Dermis blood vessel endothelial cell (primary cell): ENCODE data around the gene SPEM3. TPM values are rescaled to one million over a fixed set of nuclear protein-coding genes. Genes with fewer than 3 reads are reported as not detected.
A peak's percentile ranks its signal among the peaks of the same experiment; 100 is the strongest.
"Not testable (repeated sequence)": the region's sequence is repeated elsewhere in the genome, so short reads cannot be mapped to it uniquely, and the experiment has no call there.

ENCODE experiments used
- DNase-seq: peaks from one replicate; pipeline ENCODE4 v3.0.0; 2010
- total RNA-seq: library from RNA; depleted of rRNA; stranded (reverse); fragments of >200 nt; gene quantifications from 2 replicates; pipeline ENCODE4 v1.2.3, GENCODE V29; 2014

Gene SPEM3
- total RNA-seq, 1 donor from 2014 or later: not detected

DNA sequence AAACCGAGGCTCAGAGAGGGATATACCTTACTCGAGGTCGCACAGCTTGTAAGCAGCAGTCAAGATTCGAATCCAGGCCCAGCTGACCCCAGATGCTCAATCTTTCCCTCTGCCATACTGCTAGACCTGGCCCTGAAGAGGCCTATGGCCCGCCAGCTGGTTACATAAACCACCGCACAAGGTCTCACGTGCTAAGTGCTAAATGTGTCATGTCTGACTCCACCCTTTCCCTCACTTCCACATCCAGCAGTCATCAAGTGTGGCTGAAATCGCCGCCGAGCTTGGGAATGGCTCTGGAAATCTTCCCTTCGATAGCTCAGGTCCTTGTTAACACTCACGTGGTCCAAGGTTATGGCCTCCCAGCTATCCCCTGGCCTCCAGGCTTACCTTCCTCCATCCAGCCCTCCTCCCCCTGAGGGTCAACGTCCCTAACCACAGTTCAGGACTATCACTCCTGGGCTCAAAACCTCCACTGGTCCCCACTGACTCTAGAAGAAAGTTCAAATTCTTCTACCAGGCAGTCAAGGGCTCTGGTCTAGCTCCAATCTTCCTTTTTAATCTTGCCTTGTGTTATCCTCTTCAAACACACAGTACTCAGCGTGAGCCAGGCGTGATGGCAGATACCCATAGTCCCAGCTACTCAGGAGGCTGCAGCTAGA, 47.2 kb downstream of the SPEM3 start:
- peak; percentile 55 for DNase-seq

DNA sequence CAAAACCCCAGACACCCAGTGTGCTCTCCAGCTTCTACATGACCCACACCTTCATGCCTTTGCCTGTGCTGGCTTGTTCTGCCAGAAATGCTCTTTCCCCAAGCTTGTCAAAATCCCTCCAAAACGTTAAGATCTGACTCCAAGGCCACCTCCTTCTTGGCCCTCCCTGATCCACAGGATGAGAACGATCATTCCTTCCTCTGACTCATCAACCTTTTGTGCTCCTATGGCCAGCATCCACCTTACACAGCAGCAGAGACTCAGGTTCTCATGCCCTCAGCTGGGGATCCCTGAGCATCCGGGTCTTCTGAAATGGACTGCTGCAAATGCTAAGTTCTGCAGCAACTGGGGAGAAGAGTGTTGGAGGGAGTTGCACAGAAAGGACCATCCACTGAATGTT, 47.8 kb downstream of the SPEM3 start:
- peak; percentile 72 for DNase-seq

DNA sequence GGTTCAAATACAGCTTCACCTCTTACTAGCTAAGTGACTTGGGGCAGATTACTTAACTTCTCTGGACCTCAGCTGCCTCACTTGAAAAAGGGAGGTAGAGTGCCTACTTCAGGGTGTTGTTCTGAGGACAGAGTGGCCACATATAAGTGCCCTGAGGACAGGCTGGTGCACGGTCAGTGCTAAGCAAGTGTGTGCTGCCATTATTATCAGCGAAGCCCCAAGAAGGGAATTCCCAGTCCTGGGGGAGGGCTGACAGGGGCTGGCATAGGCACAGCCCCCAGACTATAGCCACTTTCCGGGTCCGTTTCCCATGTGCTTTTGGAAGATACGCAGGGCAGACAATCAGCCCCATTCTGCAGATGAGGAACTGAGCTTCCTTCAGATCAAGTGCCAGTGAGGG, 48.3 kb downstream of the SPEM3 start:
- no peak for DNase-seq

DNA sequence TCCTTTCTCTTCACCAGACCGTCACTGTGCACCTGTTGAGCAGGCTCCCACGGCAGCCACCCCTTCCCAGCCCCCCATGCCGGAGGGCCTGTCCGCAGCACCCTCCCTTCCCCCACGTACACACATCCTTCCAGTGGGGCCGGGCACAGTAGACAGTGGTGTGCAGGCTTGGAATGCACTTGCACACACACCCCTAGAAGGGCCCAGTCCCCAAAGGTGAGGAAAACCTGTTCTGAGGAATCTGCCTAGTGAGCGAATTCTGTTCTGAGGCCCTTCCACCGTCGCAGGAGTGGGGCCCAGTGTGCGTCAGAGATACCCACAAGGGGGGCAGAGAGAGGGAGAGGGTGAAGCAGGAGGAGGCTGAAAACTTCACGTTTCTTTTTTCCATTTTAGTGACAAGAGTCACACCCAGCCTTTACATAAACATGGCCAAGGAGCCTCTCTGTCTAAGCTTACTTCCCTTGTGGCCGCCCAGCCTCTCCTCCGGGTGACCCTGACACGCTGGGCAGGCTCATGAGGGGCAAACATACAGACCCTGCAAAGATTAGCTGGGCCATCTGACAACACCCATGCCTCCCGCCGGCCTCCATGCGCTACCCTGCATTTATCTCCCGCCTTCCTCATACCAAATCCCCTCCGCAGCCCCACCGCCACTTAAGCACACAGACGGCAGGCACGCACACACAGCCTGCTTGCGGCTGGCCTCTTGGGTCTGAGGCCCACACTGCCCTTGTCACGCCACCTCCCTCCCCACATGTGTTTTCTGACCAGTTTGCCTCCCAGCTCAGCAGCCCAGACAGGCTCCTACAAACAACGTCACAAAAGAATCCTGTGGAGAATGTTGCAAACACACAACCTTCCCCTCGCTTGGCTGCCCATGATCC, 49.0 kb downstream of the SPEM3 start:
- DNase-seq: peak; percentile 35

DNA sequence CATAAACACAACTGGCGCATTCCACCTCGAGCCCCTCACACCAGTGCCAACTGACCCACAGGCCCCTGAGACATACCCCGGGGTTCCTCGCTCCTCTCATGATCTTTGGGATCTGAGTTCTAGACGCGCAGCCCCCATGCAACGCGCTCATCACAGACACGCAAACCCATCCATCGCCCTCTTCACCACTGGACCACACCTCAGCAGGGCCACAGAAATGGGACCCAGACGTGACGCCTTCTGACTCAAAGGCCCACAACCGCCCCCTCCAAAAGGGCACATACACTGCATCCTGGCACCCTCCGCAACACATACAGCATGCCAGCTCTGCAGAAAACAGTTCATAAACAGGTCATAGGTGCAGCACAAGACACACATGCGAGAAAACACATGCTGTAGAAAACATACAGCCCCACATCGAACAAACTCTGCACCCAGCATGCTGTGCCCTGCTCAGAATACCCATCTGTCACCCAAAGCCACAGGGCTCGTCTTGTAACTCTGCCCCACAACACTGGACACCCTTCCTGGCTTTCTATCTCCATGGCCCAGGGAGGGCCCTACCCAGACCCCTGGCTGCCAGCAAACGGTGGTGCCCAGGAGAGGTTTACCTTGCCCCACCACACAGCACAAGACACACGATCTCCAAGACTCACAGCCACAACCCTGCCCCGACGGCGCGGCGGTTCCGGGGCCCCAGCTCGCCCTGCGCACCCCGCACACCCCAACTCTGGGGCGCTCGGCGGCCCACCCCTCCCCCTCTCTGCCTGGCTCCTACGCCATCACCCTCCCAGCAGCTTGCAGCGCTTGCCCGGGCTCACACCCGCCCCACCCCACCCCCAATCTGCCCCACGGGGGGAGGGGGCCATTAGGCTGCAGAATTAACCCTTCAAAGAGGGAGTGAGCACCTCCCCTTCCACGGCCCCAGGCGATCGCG, 49.9 kb downstream of the SPEM3 start:
- DNase-seq: peak; percentile 33

DNA sequence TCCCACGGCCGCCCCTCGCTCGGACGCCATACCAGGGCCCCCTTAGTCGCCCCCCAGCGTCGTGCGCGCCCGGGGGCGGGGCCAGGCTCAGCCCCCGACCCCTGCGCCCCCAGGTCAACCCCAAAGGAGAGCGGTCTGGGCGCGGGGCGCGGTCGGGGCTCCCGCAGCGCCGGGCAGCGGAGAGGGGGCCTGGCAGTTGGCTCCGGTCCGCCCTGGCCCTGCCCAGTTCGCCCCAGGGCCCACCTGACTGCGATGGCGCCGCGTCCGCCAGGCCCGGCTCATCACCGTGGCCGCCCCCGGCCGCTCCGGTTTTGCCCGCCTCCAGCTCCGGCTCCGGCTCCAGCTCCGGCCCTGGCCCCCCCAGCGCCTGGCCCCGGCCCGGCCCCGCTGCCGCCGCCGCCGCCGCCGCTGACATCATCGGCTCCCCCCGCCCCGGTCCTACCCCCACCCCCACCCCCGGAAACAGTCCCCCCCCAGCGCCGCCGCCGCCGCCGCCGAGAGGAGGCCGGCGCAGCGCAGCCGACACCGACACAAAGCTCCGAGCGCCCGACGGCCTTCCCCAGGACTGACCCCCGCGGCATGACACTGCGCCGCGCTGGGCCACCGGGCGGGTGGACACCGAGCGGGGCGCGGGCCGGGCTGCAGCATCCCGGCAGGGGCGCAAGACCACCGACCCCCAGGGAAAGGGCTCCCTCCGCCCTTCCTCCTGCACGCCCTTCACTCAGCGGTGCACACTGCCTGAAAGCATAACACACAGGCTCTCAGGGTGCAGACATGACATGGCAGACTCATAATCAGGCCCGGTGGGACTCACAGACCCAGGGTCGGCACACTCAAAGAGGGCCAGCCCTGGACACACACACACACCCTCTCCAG, 50.8 kb downstream of the SPEM3 start, which contains the start of gene ZBTB4:
Gene ZBTB4, minus strand, starts transcription at position 419 of the 876 bp plus-strand sequence. CDS start 12,830 bp downstream, outside the sequence.
- DNase-seq: peak; percentile 63

DNA sequence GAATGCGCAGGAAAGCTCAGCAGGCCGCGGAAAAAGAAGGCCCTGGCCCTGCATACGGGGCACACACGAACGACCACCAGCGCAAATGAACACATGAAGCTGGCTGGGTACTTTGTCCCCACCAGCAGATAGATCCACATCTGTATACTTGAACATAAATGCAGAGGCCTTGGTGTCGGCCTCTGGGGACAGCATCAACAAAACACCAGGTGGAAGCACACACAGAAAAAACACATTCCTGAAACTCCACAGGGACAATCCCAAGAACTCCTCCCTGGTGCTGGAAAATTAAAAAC, 51.4 kb downstream of the SPEM3 start:
- peak; percentile 22 for DNase-seq

DNA sequence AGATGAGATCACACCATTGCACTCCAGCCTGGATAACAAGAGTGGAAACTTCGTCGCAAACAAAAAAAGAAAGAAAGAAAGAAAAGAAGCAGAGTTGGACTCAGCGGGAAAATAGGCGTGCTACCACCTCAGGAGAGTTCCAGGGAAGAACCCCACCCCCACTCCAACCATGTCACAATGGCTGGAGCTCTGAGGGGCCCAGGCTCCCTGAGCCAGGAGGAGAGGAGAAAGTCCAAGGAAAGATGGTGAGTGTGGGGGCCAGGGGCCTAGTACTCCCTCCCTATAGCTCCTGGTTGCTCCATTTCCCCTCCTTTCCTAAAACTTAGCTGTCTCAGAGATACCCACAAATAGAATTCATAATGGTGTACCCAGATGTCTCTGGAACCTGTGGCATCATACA, 52.6 kb downstream of the SPEM3 start, which contains the start of gene SLC35G6:
Gene SLC35G6, plus strand, starts transcription at position 172 of the 400 bp plus-strand sequence. Its CDS starts 71 bp downstream, at position 243.
- not testable (repeated sequence) for DNase-seq

DNA sequence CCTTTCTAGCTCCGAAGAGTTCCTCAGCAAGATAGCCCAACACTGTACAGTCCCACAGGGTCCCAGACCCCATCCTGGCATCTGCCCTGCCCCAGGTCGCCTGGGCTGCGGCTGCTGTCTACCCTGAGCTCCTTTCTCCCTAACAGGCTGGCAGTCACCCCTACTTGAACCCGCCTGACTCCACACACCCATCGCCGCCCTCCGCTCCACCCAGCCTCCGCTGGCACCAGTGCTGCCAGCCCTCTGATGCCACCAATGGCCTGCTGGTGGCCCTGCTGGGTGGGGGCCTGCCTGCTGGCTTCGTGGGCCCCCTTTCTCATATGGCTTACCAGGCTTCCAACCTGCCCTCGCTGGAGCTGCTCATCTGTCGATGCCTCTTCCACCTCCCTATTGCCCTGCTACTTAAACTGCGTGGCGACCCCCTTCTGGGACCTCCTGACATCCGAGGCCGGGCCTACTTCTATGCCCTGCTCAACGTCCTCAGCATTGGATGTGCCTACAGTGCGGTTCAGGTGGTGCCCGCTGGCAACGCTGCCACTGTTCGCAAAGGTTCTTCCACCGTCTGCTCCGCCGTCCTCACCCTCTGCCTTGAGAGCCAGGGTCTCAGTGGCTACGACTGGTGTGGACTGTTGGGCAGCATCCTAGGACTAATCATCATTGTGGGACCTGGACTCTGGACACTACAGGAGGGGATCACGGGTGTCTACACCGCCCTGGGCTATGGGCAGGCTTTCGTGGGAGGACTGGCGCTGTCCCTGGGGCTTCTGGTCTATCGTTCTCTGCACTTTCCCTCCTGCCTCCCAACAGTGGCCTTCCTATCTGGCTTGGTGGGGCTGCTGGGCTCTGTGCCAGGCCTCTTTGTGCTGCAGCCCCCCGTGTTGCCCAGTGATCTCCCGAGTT, 53.4 kb downstream of the SPEM3 start:
- not testable (repeated sequence) for DNase-seq

Other genes with a start within 250 kb of the SPEM3 start
- gene ASGR1, start 249.5 kb upstream of the SPEM3 start, total RNA-seq: 9.5 and 18.2 TPM in 2 replicates
- 13.4 and 21.5 TPM in 2 replicates for gene DLG4, start 209.0 kb upstream of the SPEM3 start, total RNA-seq
- 196 and 385 TPM in 2 replicates for gene ACADVL, start 208.9 kb upstream of the SPEM3 start, total RNA-seq
- 32.8 and 45.7 TPM in 2 replicates for gene DVL2, start 194.3 kb upstream of the SPEM3 start, total RNA-seq
- 41.4 and 42.8 TPM in 2 replicates for gene PHF23, start 189.4 kb upstream of the SPEM3 start, total RNA-seq
- 148 and 196 TPM in 2 replicates for gene GABARAP, start 186.4 kb upstream of the SPEM3 start, total RNA-seq
- gene CTDNEP1, start 177.1 kb upstream of the SPEM3 start, total RNA-seq: 25.2 and 56.5 TPM in 2 replicates
- gene ELP5, start 176.6 kb upstream of the SPEM3 start, total RNA-seq: 33.0 and 52.2 TPM in 2 replicates
- gene CLDN7, start 166.4 kb upstream of the SPEM3 start, total RNA-seq: 2.4 and 5.3 TPM in 2 replicates
- gene SLC2A4, start 147.1 kb upstream of the SPEM3 start, total RNA-seq: 0.28 and 0.34 TPM in 2 replicates
- 0.17 TPM in 1 of 2 replicates, not detected in the other for gene YBX2, start 134.2 kb upstream of the SPEM3 start, total RNA-seq
- 416 and 525 TPM in 2 replicates for gene EIF5A, start 121.2 kb upstream of the SPEM3 start, total RNA-seq
- 45.2 and 45.6 TPM in 2 replicates for gene GPS2, start 113.5 kb upstream of the SPEM3 start, total RNA-seq
- 17.3 and 23.3 TPM in 2 replicates for gene NEURL4, start 99.5 kb upstream of the SPEM3 start, total RNA-seq
- not detected in 2 replicates for gene ACAP1, start 92.3 kb upstream of the SPEM3 start, total RNA-seq
- 2.6 and 3.2 TPM in 2 replicates for gene KCTD11, start 76.7 kb upstream of the SPEM3 start, total RNA-seq
- gene TMEM95, start 73.7 kb upstream of the SPEM3 start, total RNA-seq: not detected in 2 replicates
- 2.2 and 3.6 TPM in 2 replicates for gene TNK1, start 47.8 kb upstream of the SPEM3 start, total RNA-seq
- gene PLSCR3, start 34.3 kb upstream of the SPEM3 start, total RNA-seq: 21.3 and 34.1 TPM in 2 replicates
- gene TMEM256, start 24.8 kb upstream of the SPEM3 start, total RNA-seq: 59.2 and 112 TPM in 2 replicates
- 2.7 and 5.5 TPM in 2 replicates for gene NLGN2, start 21.0 kb upstream of the SPEM3 start, total RNA-seq
- gene SPEM1, start 8.5 kb upstream of the SPEM3 start, total RNA-seq: not detected in 2 replicates
- gene SPEM2, start 3.2 kb upstream of the SPEM3 start, total RNA-seq: not detected in 2 replicates
- gene TMEM102, start 6.6 kb downstream of the SPEM3 start, total RNA-seq: 11.3 and 12.9 TPM in 2 replicates
- gene FGF11, start 10.7 kb downstream of the SPEM3 start, total RNA-seq: 0.28 and 0.51 TPM in 2 replicates
- gene CHRNB1, start 16.2 kb downstream of the SPEM3 start, total RNA-seq: 4.6 and 5.8 TPM in 2 replicates
- gene ZBTB4, start 50.8 kb downstream of the SPEM3 start, total RNA-seq: 10.4 and 16.4 TPM in 2 replicates
- not detected in 2 replicates for gene SLC35G6, start 52.6 kb downstream of the SPEM3 start, total RNA-seq
- 81.2 and 139 TPM in 2 replicates for gene POLR2A, start 55.5 kb downstream of the SPEM3 start, total RNA-seq
- gene TNFSF12, start 120.2 kb downstream of the SPEM3 start, total RNA-seq: 9.2 and 26.1 TPM in 2 replicates
- 0.88 and 1.2 TPM in 2 replicates for gene TNFSF13, start 129.9 kb downstream of the SPEM3 start, total RNA-seq
- 79.8 and 89.3 TPM in 2 replicates for gene SENP3, start 133.1 kb downstream of the SPEM3 start, total RNA-seq
- gene CD68, start 150.8 kb downstream of the SPEM3 start, total RNA-seq: 0.17 and 2.1 TPM in 2 replicates
- 113 and 133 TPM in 2 replicates for gene MPDU1, start 155.0 kb downstream of the SPEM3 start, total RNA-seq
- 0.14 and 0.17 TPM in 2 replicates for gene SOX15, start 161.2 kb downstream of the SPEM3 start, total RNA-seq
- gene FXR2, start 186.0 kb downstream of the SPEM3 start, total RNA-seq: 38.8 and 51.1 TPM in 2 replicates
- 20.8 and 31.5 TPM in 2 replicates for gene SAT2, start 199.0 kb downstream of the SPEM3 start, total RNA-seq
- gene SHBG, start 201.3 kb downstream of the SPEM3 start, total RNA-seq: 0.51 TPM in 1 of 2 replicates, not detected in the other
- not detected in 2 replicates for gene ATP1B2, start 222.1 kb downstream of the SPEM3 start, total RNA-seq